ENCODE data around the gene KLF15.

DNA sequence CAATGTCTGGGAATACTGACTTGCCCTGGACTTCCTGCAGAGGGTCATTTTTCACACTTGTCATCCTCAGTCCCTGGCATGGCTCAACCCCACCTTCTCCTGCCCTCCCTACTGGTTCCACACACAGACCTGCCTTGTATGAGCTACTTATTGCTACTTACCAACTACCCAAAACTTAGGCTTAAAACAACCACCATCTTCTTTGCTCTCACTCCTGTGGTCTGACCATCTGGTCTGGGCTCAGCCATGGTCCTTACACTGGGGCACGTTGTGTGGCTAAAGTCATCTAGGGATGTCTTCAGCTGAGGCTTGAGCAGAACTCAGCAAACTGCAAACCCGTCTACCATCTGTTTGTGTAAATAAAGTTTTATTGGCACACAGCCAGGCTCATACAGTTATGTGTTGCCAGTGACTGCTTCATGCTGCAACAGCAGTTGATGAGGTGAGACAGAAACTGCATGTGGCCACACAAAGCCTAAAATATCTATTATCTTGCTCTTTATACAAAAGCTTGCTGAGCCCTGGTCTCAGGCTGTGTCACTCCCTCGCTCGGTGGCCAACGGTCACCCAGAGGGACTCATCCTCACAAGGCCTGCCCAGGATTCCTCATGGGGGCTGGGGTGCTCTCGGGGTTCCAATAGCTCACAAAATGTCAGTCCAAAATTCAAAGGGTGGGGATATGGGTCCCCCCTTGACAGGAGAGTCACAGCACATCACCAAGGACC, 43.5 kb downstream of the KLF15 start:
- TF ChIP-seq, protein P1, sequence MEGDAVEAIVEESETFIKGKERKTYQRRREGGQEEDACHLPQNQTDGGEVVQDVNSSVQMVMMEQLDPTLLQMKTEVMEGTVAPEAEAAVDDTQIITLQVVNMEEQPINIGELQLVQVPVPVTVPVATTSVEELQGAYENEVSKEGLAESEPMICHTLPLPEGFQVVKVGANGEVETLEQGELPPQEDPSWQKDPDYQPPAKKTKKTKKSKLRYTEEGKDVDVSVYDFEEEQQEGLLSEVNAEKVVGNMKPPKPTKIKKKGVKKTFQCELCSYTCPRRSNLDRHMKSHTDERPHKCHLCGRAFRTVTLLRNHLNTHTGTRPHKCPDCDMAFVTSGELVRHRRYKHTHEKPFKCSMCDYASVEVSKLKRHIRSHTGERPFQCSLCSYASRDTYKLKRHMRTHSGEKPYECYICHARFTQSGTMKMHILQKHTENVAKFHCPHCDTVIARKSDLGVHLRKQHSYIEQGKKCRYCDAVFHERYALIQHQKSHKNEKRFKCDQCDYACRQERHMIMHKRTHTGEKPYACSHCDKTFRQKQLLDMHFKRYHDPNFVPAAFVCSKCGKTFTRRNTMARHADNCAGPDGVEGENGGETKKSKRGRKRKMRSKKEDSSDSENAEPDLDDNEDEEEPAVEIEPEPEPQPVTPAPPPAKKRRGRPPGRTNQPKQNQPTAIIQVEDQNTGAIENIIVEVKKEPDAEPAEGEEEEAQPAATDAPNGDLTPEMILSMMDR (IDR thresholded peaks at IDR 0.05) = no peak
- no peak for TF ChIP-seq POLR2A (IDR thresholded peaks at IDR 0.05)
- no peak for TF ChIP-seq EP300 (IDR thresholded peaks at IDR 0.05)
